Transverse colon (tissue), 4 donors: ENCODE results near the gene PDE7B. TPM values are rescaled to one million over a fixed set of nuclear protein-coding genes. Genes with fewer than 3 reads are reported as not detected.

Source experiments
- DNase-seq: peaks from one replicate; pipeline ENCODE4 v3.0.0-alpha.2; 2019
- H3K27ac ChIP-seq, 4 donors: fragments of 200-600 bp; sonication (generic); 2 replicates each; pipeline ENCODE4 v1.5.1; 2016 to 2018; ENCODE audit warnings: inconsistent platforms in 4 of 4
- H3K27me3 ChIP-seq: fragments of 200-600 bp; sonication (generic); 2 replicates; pipeline ENCODE4 v1.5.1; 2017; ENCODE audit warnings: inconsistent platforms
- H3K36me3 ChIP-seq, 4 donors: fragments of 200-600 bp; sonication (generic); 2 replicates each; pipeline ENCODE4 v1.5.1; 2017 to 2019; ENCODE audit warnings: inconsistent platforms in 4 of 4
- H3K4me1 ChIP-seq, 4 donors: fragments of 200-600 bp; sonication (generic); 2 replicates each; pipeline ENCODE4 v1.5.1; 2017 to 2020; ENCODE audit warnings: inconsistent platforms in 4 of 4
- H3K4me3 ChIP-seq, 4 donors: fragments of 200-600 bp; sonication (generic); 1 replicate in 1 of 4; 2 replicates in 3 of 4; pipeline versions ENCODE4 v1.5.1 to v1.6.1; 2017 to 2019; ENCODE audit warnings: inconsistent platforms in 4 of 4
- H3K9me3 ChIP-seq, 2 donors: fragments of 200-600 bp; sonication (generic); 2 replicates each; pipeline ENCODE4 v1.5.1; 2017 to 2019; ENCODE audit warnings: inconsistent platforms in 2 of 2
- EP300 ChIP-seq: sonication (generic); formaldehyde crosslinking; IDR thresholded peaks from one replicate; pipeline ENCODE4 v1.6.1; 2017; ENCODE audit warnings: antibody characterized with exemption, low read depth
- POLR2A ChIP-seq: fragments of 450-650 bp; IDR thresholded peaks from one replicate; pipeline ENCODE4 v1.6.1; 2016; ENCODE audit warnings: antibody characterized with exemption, mild to moderate bottlenecking, moderate library complexity
- POLR2AphosphoS5 ChIP-seq, 3 donors: sonication (generic); formaldehyde crosslinking; IDR thresholded peaks; one replicate each; pipeline ENCODE4 v1.6.1; 2016; ENCODE audit warnings: antibody characterized with exemption in 3 of 3
- WGBS, 2 donors: methylation state at CpG; one replicate each; pipeline ENCODE4 v1.1.5; 2018; ENCODE audit warnings: low coverage in 1 of 2; 5-methylcytosine and 5-hydroxymethylcytosine counted together
- in situ Hi-C, 4 donors: fragments of 200-750 bp; cut with MboI; loops; one replicate each; pipeline versions ENCODE4 v1.15.0 to v1.15.1; 2017; ENCODE audit warnings: low sequenced_read_pairs in 3 of 4, low pct_ligation_motif_present in 1 of 4, low pct_unique_long_range_greater_than_20kb in 1 of 4
- intact Hi-C: fragments of 100-400 bp; cut with DNase I; formaldehyde crosslinking; loops from one replicate; pipeline ENCODE4 v1.15.1; 2023; ENCODE audit warnings: low total_unique reads
- total RNA-seq, 4 donors: library from RNA; depleted of rRNA; stranded (reverse); fragments of >200 nt; gene quantifications; one replicate each; pipeline ENCODE4 v1.1.0, GENCODE V29; 2016
- TF ChIP-seq, protein P1 (sequence below), 5 experiments: fragments of 200-600 bp in 3 of 5; fragments of 450-650 bp in 2 of 5; sonication (generic) in 3 of 5; IDR thresholded peaks; 1 replicate in 2 of 5; 2 replicates in 3 of 5; pipeline ENCODE4 v1.5.1; 2016 to 2017; ENCODE audit warnings: antibody characterized with exemption in 5 of 5, inconsistent platforms in 3 of 5, mild to moderate bottlenecking in 2 of 5, moderate library complexity in 1 of 5

The PDE7B gene
- total RNA-seq, 4 donors from 2014 or later = 0.40 to 2.2 (median 1.4) TPM

GRCh38 chr6:135938576-135939207 is 87.2 kb downstream of the PDE7B start:
- DNase-seq = no peak
- Histone ChIP-seq H3K27me3 (no peaks in the 10 kb centered on the region), H3K27ac (peak overlapping the region in 1 of 4 donors; percentile 56), H3K9me3 (no peaks in the 10 kb centered on the region), H3K4me1 (no peaks in the 10 kb centered on the region), H3K36me3 (no peaks in the 10 kb centered on the region), H3K4me3 (no peak overlapping the region)
- intact Hi-C loops (no loop called here), in situ Hi-C loops (no loop called here)
- TF ChIP-seq POLR2AphosphoS5 (IDR thresholded peaks at IDR 0.05) = no peak
- TF ChIP-seq, protein P1, sequence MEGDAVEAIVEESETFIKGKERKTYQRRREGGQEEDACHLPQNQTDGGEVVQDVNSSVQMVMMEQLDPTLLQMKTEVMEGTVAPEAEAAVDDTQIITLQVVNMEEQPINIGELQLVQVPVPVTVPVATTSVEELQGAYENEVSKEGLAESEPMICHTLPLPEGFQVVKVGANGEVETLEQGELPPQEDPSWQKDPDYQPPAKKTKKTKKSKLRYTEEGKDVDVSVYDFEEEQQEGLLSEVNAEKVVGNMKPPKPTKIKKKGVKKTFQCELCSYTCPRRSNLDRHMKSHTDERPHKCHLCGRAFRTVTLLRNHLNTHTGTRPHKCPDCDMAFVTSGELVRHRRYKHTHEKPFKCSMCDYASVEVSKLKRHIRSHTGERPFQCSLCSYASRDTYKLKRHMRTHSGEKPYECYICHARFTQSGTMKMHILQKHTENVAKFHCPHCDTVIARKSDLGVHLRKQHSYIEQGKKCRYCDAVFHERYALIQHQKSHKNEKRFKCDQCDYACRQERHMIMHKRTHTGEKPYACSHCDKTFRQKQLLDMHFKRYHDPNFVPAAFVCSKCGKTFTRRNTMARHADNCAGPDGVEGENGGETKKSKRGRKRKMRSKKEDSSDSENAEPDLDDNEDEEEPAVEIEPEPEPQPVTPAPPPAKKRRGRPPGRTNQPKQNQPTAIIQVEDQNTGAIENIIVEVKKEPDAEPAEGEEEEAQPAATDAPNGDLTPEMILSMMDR (IDR thresholded peaks at IDR 0.05) = peak in 1 of 5 experiments; percentile 27
- 64 to 71% methylated on average over 6 to 9 of the region's 9 CpGs for WGBS, 2 donors

DNA sequence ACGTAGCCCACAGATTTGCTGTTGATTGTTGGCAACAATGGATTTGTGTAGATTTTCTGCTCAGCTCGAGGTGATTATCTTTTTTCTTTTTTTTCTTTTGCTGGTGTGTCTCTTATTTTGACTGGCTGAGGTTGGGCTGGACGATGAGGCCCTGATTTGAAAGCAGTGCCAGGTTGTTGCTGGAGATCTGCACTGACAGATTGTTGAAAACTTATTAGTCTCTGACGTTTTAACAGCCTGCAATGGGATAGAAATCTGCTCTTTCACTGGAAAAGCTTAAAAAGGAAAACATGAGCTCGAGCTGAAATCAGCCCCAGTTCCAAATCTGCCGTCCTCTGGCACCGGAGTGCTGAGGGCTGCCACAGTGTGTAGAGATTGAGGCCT is 87.7 kb downstream of the PDE7B start:
- peak overlapping the region in 2 of 4 donors; percentile 13 to 56 for H3K27ac ChIP-seq
- no peak for TF ChIP-seq POLR2AphosphoS5 (IDR thresholded peaks at IDR 0.05)
- TF ChIP-seq POLR2A = no peak
- no peak for TF ChIP-seq EP300
- TF ChIP-seq, protein P1 (IDR thresholded peaks at IDR 0.05) = no peak
- no peak for DNase-seq
- H3K4me1 ChIP-seq = no peaks in the 10 kb centered on the region
- H3K4me3 ChIP-seq = no peak overlapping the region
- intact Hi-C loops (no loop called here), in situ Hi-C loops (no loop called here)
- H3K9me3 ChIP-seq = no peaks in the 10 kb centered on the region
- 63 to 72% methylated on average over 5 to 7 of the region's 7 CpGs for WGBS, 2 donors
- H3K27me3 ChIP-seq = no peaks in the 10 kb centered on the region
- H3K36me3 ChIP-seq = no peaks in the 10 kb centered on the region

DNA sequence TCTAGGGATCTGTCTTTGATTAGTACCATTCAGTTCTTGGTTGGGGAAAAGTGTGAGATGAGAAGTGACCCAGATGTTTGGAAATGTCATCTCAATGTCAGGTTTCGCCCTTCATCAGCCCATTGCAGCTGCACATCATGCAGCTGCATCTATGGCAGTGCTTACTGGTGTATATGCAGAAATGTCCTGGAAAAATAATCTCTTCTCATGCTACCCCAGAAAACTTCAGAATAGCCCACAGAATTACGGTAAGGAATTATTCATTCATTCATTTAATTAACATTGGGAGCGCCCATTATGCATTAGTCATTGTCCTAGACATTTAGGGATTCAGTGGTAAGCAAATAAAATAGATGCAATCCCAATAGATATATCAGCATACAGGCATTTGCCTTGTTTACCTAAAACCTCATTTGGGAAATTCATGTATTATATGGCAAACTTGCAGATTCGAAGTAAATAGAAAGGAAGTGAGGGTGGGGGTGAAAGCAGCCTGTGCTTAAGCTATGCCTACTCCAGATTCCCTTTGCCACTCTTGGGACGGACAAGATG is 89.2 kb downstream of the PDE7B start:
- intact Hi-C loops (no loop called here), in situ Hi-C loops (no loop called here)
- Histone ChIP-seq H3K4me3 (no peak overlapping the region), H3K36me3 (no peaks in the 10 kb centered on the region), H3K27me3 (no peaks in the 10 kb centered on the region), H3K27ac (no peak overlapping the region), H3K4me1 (no peaks in the 10 kb centered on the region), H3K9me3 (no peaks in the 10 kb centered on the region)
- DNase-seq = no peak
- 39 to 84% methylated on average over 4 to 5 of the region's 5 CpGs for WGBS, 2 donors
- TF ChIP-seq, protein P1 (IDR thresholded peaks at IDR 0.05) = no peak
- TF ChIP-seq POLR2AphosphoS5 (IDR thresholded peaks at IDR 0.05) (no peak), POLR2A (no peak), EP300 (no peak)

DNA sequence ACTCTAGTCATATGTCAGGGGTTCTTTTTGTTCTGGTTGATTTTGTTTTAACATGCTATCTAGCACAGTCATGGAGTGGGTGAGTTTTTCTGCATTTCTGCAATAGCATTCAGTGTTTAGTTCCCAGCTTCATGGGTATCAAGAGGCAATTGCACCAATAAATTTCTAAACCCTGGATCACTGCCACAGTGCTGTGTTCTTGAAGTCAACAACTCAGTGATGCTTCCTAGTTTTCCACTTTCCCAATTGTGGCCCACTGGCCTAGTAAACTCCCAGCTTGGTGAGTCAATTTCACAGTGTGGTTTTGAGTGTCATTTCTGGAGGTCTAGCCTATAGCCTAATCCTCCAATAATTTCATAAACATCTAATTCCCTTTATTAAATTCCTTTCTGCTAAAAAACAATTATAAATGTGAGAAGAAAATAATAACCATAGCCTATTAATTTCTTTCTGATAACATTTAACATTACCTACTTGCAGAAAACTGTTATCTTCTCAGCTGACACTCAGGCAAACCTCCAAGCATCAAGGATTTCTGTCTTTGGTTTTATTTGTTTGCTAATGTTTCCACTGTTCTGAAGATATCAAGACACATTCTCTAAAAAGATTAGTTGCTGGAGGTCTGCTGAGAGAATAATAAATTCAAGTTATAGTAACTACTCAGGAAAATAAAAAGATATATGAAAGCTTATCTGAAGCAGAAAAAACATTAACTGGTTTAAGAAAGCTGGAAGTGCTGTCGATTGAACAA is 89.9 kb downstream of the PDE7B start:
- TF ChIP-seq POLR2A = no peak
- TF ChIP-seq, protein P1 (IDR thresholded peaks at IDR 0.05) = no peak
- no peak for TF ChIP-seq EP300
- no peak for TF ChIP-seq POLR2AphosphoS5 (IDR thresholded peaks at IDR 0.05)
- intact Hi-C loops (no loop called here), in situ Hi-C loops (no loop called here)
- 75 to 89% methylated on average over 1 of the region's 1 CpG for WGBS, 2 donors
- Histone ChIP-seq H3K36me3 (no peaks in the 10 kb centered on the region), H3K27me3 (no peaks in the 10 kb centered on the region), H3K4me1 (no peaks in the 10 kb centered on the region), H3K27ac (no peak overlapping the region), H3K9me3 (no peaks in the 10 kb centered on the region), H3K4me3 (no peak overlapping the region)
- no peak for DNase-seq
